ENCODE measurements around the gene DNAH14. TPM values are rescaled to one million over a fixed set of nuclear protein-coding genes. Genes with fewer than 3 reads are reported as not detected.
A peak's percentile ranks its signal among the peaks of the same experiment; 100 is the strongest.

DNAH14 gene
- total and polyA plus RNA-seq, 2 of the 8 experiments (the other 6 are each of a cell fraction or from before 2014, with no cell fraction given) = 8.4 to 40.7 TPM

DNA sequence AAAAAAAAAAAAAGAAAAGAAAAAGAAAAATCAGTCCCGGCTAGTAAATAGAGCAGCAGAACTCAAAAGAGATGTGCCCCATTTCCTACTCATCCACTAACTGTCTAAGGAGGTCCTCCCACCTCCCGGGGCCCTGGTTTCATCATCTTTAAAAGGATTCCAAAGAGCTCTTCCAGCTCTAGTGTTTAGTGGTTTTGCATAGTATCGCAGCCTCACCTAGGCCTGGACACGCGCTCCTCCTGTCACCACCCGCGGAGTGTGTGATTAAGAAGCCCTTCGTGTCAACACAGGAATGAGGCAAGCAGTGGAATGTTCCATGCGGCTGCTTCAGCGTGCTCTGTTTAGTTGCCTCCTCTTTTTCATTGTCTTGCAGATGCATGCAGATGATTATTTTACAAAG is 449.4 kb downstream of the DNAH14 start (continued):
- peak; percentile 66 for TF ChIP-seq CEBPB (IDR thresholded peaks at IDR 0.05; ENCODE audit: low read depth, low read length)
- TF ChIP-seq, protein P1, sequence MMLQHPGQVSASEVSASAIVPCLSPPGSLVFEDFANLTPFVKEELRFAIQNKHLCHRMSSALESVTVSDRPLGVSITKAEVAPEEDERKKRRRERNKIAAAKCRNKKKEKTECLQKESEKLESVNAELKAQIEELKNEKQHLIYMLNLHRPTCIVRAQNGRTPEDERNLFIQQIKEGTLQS (IDR thresholded peaks at IDR 0.05; ENCODE audit: insufficient read depth, low read depth, low read length) = peak; percentile 39; the same call in 1 of the 2 replicates
- TF ChIP-seq PHF8 (conservative IDR thresholded peaks at IDR 0.05; ENCODE audit: low read depth, low read length) = no peak
- TF ChIP-seq CBX5 (IDR thresholded peaks at IDR 0.05; ENCODE audit: low read depth, low read length) = no peak
- TF ChIP-seq POLR2A (IDR thresholded peaks at IDR 0.05; ENCODE audit: control extremely low read depth in 1 of 2, low read depth in 2 of 2, low read length in 2 of 2) = no peak

Measured in H1 (cell line).